Neural progenitor cell (in vitro differentiated cells): ENCODE data around the gene RAB3A. TPM values are rescaled to one million over a fixed set of nuclear protein-coding genes. Genes with fewer than 3 reads are reported as not detected.

Experiments used
- DNase-seq: peaks from one replicate; pipeline ENCODE4 v3.0.0-alpha.2; 2016; ENCODE audit warnings: low spot score
- H2AFZ ChIP-seq: fragments of 200-600 bp; sonication (generic); replicated peaks from 2 replicates; pipeline ENCODE4 v1.6.1; 2016; ENCODE audit warnings: antibody characterized with exemption
- H3F3A ChIP-seq: fragments of 200-600 bp; sonication (generic); 2 replicates; pipeline ENCODE4 v1.6.1; 2016; ENCODE audit warnings: antibody characterized with exemption, low read depth
- H3K27ac ChIP-seq: fragments of 200-600 bp; sonication (generic); 2 replicates; pipeline ENCODE4 v1.5.1; 2016; ENCODE audit warnings: mild to moderate bottlenecking
- H3K27me3 ChIP-seq: fragments of 200-600 bp; sonication (generic); 2 replicates; pipeline ENCODE4 v1.6.1; 2016; ENCODE audit warnings: mild to moderate bottlenecking, moderate library complexity
- H3K36me3 ChIP-seq: fragments of 200-600 bp; sonication (generic); 2 replicates; pipeline ENCODE4 v1.5.1; 2016
- H3K4me1 ChIP-seq: fragments of 200-600 bp; sonication (generic); 2 replicates; pipeline ENCODE4 v1.6.1; 2016; ENCODE audit warnings: mixed run types
- H3K4me2 ChIP-seq: fragments of 200-600 bp; sonication (generic); 2 replicates; pipeline ENCODE4 v1.6.1; 2016
- H3K4me3 ChIP-seq: fragments of 200-600 bp; sonication (generic); 2 replicates; pipeline ENCODE4 v1.5.1; 2016
- H3K79me2 ChIP-seq: fragments of 200-600 bp; sonication (generic); 2 replicates; pipeline ENCODE4 v1.6.1; 2016; ENCODE audit warnings: low read depth
- H3K9ac ChIP-seq: fragments of 200-600 bp; sonication (generic); 2 replicates; pipeline ENCODE4 v1.6.1; 2016
- H3K9me3 ChIP-seq: fragments of 200-600 bp; sonication (generic); 2 replicates; pipeline ENCODE4 v1.5.1; 2016; ENCODE audit warnings: low read depth
- H4K20me1 ChIP-seq: fragments of 200-600 bp; sonication (generic); 2 replicates; pipeline ENCODE4 v1.6.1; 2016; ENCODE audit warnings: low read depth
- H3K27ac Mint-ChIP-seq: 3 replicates; pipeline ENCODE4 v1.8.0; 2021; ENCODE audit warnings: mixed read lengths
- H3K27me3 Mint-ChIP-seq: 2 replicates; pipeline ENCODE4 v1.8.0; 2022; ENCODE audit warnings: low read depth, mild to moderate bottlenecking, inconsistent platforms, moderate library complexity, mixed read lengths; ENCODE audit not compliant: insufficient read depth
- H3K36me3 Mint-ChIP-seq: 3 replicates; pipeline ENCODE4 v1.8.0; 2021; ENCODE audit warnings: mixed read lengths
- H3K4me1 Mint-ChIP-seq: 3 replicates; pipeline ENCODE4 v1.8.0; 2021; ENCODE audit warnings: mixed read lengths
- H3K4me3 Mint-ChIP-seq: 3 replicates; pipeline ENCODE4 v1.8.0; 2021; ENCODE audit warnings: mild to moderate bottlenecking, moderate library complexity, mixed read lengths
- H3K9me3 Mint-ChIP-seq: 3 replicates; pipeline ENCODE4 v1.8.0; 2020; ENCODE audit warnings: mixed read lengths
- CTCF ChIP-seq: fragments of 200-600 bp; sonication (generic); IDR thresholded peaks from 2 replicates; pipeline ENCODE4 v1.5.1; 2017; ENCODE audit warnings: antibody characterized with exemption, mild to moderate bottlenecking
- EZH2 ChIP-seq: fragments of 200-600 bp; sonication (generic); IDR thresholded peaks from 2 replicates; pipeline ENCODE4 v1.6.1; 2017; ENCODE audit warnings: antibody characterized with exemption, mild to moderate bottlenecking, moderate library complexity
- EZH2phosphoT487 ChIP-seq: fragments of 200-600 bp; sonication (generic); IDR thresholded peaks from 2 replicates; pipeline ENCODE4 v1.6.1; 2017; ENCODE audit warnings: antibody characterized with exemption
- total RNA-seq: library from RNA; depleted of rRNA; stranded (reverse); fragments of >200 nt; gene quantifications from 2 replicates; pipeline ENCODE4 v1.2.3, GENCODE V29; 2015; ENCODE audit warnings: low replicate concordance

RAB3A gene
- total RNA-seq, 1 donor from 2014 or later = 1.1 TPM

GRCh38 chr19:18179957-18180356 lies 23.9 kb downstream of the RAB3A start:
- Mint-ChIP-seq H3K9me3 (peaks cover 2% of the 10 kb centered on the region), H3K27me3 (peaks cover 15% of the 10 kb centered on the region), H3K27ac (no peak overlapping the region), H3K36me3 (no peaks in the 10 kb centered on the region), H3K4me3 (no peak overlapping the region), H3K4me1 (peaks cover 2% of the 10 kb centered on the region)
- Histone ChIP-seq H3K27me3 (peaks cover 9% of the 10 kb centered on the region), H3K4me1 (no peaks in the 10 kb centered on the region), H3F3A (no peaks in the 10 kb centered on the region), H3K9me3 (no peaks in the 10 kb centered on the region), H3K79me2 (no peaks in the 10 kb centered on the region), H2AFZ (no peak overlapping the region), H3K4me3 (no peak overlapping the region), H3K27ac (no peak overlapping the region), H3K36me3 (no peaks in the 10 kb centered on the region), H4K20me1 (no peaks in the 10 kb centered on the region), H3K9ac (no peak overlapping the region), H3K4me2 (no peak overlapping the region)
- TF ChIP-seq CTCF (no peak), EZH2phosphoT487 (no peak), EZH2 (no peak)
- no peak for DNase-seq

GRCh38 chr19:18176367-18177310 lies 27.2 kb downstream of the RAB3A start:
- DNase-seq = no peak
- Mint-ChIP-seq H3K36me3 (no peaks in the 10 kb centered on the region), H3K4me1 (peaks cover 2% of the 10 kb centered on the region)

GRCh38 chr19:18174983-18175382 lies 28.9 kb downstream of the RAB3A start:
- H3K36me3 Mint-ChIP-seq = no peaks in the 10 kb centered on the region
- DNase-seq = no peak
- H3K9me3 ChIP-seq = no peaks in the 10 kb centered on the region

More at GRCh38 chr19:18176367-18177310, 27.2 kb downstream of the RAB3A start:
- Histone ChIP-seq H3K9ac (no peak overlapping the region), H2AFZ (no peak overlapping the region), H3K27me3 (peaks cover 30% of the 10 kb centered on the region), H3K4me2 (no peak overlapping the region), H3K4me1 (no peaks in the 10 kb centered on the region), H3K36me3 (no peaks in the 10 kb centered on the region), H3K9me3 (no peaks in the 10 kb centered on the region), H3F3A (peaks cover 17% of the 10 kb centered on the region), H4K20me1 (no peaks in the 10 kb centered on the region), H3K27ac (no peak overlapping the region), H3K79me2 (no peaks in the 10 kb centered on the region), H3K4me3 (no peak overlapping the region)
- no peak for TF ChIP-seq CTCF
- TF ChIP-seq EZH2 = no peak
- no peak for TF ChIP-seq EZH2phosphoT487
- H3K27ac Mint-ChIP-seq = peak overlapping the region; percentile 41
- H3K9me3 Mint-ChIP-seq = peaks cover 2% of the 10 kb centered on the region
- no peak overlapping the region for H3K4me3 Mint-ChIP-seq
- peaks cover 31% of the 10 kb centered on the region for H3K27me3 Mint-ChIP-seq

More at GRCh38 chr19:18174983-18175382, 28.9 kb downstream of the RAB3A start:
- TF ChIP-seq CTCF (no peak), EZH2 (no peak), EZH2phosphoT487 (no peak)
- Mint-ChIP-seq H3K27ac (no peak overlapping the region), H3K9me3 (peaks cover 2% of the 10 kb centered on the region), H3K4me1 (peaks cover 5% of the 10 kb centered on the region), H3K4me3 (peak overlapping the region; percentile 71), H3K27me3 (peaks cover 32% of the 10 kb centered on the region)
- no peak overlapping the region for H3K27ac ChIP-seq
- H3K36me3 ChIP-seq = no peaks in the 10 kb centered on the region
- no peak overlapping the region for H3K4me2 ChIP-seq
- H3K9ac ChIP-seq = no peak overlapping the region
- peaks cover 30% of the 10 kb centered on the region for H3K27me3 ChIP-seq
- H4K20me1 ChIP-seq = no peaks in the 10 kb centered on the region
- H3K4me3 ChIP-seq = no peak overlapping the region
- H2AFZ ChIP-seq = no peak overlapping the region
- no peaks in the 10 kb centered on the region for H3K79me2 ChIP-seq
- H3K4me1 ChIP-seq = no peaks in the 10 kb centered on the region
- H3F3A ChIP-seq = peaks cover 17% of the 10 kb centered on the region
